ENCODE data around the gene GNB3. TPM values are rescaled to one million over a fixed set of nuclear protein-coding genes. Genes with fewer than 3 reads are reported as not detected.
"Not testable (repeated sequence)": the region's sequence is repeated elsewhere in the genome, so short reads cannot be mapped to it uniquely, and the experiment has no call there.

Gene GNB3
- total and polyA plus RNA-seq, 4 donors: 1.2 to 3.3 (median 1.7) TPM

- DNase-seq (no peak), ATAC-seq (ENCODE audit: insufficient read depth, low FRiP score) (no peak)
- H3K4me1 ChIP-seq (ENCODE audit: control insufficient read depth in 5 of 5, insufficient read depth in 5 of 5, low read length in 5 of 5): peaks cover 0 to 11% (median 2%) of the 10 kb centered on the region in 5 donors
- H3K36me3 ChIP-seq (ENCODE audit: control insufficient read depth in 4 of 4, insufficient read depth in 4 of 4, low read length in 4 of 4): peaks cover 0 to 13% (median 6%) of the 10 kb centered on the region in 4 donors
- H3K27me3 ChIP-seq (ENCODE audit: control insufficient read depth in 3 of 3, insufficient read depth in 3 of 3, low read length in 2 of 3): no peaks in the 10 kb centered on the region
- TF ChIP-seq, protein P1, sequence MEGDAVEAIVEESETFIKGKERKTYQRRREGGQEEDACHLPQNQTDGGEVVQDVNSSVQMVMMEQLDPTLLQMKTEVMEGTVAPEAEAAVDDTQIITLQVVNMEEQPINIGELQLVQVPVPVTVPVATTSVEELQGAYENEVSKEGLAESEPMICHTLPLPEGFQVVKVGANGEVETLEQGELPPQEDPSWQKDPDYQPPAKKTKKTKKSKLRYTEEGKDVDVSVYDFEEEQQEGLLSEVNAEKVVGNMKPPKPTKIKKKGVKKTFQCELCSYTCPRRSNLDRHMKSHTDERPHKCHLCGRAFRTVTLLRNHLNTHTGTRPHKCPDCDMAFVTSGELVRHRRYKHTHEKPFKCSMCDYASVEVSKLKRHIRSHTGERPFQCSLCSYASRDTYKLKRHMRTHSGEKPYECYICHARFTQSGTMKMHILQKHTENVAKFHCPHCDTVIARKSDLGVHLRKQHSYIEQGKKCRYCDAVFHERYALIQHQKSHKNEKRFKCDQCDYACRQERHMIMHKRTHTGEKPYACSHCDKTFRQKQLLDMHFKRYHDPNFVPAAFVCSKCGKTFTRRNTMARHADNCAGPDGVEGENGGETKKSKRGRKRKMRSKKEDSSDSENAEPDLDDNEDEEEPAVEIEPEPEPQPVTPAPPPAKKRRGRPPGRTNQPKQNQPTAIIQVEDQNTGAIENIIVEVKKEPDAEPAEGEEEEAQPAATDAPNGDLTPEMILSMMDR (IDR thresholded peaks at IDR 0.05; ENCODE audit: control extremely low read depth, extremely low read depth): no peak
- H3K9me3 ChIP-seq (ENCODE audit: control insufficient read depth in 4 of 4, insufficient read depth in 3 of 4, low read length in 3 of 4): no peaks in the 10 kb centered on the region
- 34 to 54% methylated on average over 8 of the region's 8 CpGs for WGBS, 2 donors
- H3K27ac ChIP-seq (ENCODE audit: low read depth in 1 of 2, low read length in 1 of 2): peak overlapping the region in 1 of 2 donors; percentile 87
- no peak overlapping the region for H3K4me3 ChIP-seq
- no peak overlapping the region for H3K9ac ChIP-seq (ENCODE audit: insufficient read depth in 1 of 2, low read length in 2 of 2)
Observed at GRCh38 chr12:6887460-6887859, 46.7 kb downstream of the GNB3 start.

GRCh38 chr12:6888360-6888759, 47.6 kb downstream of the GNB3 start:
- Histone ChIP-seq H3K27me3 (ENCODE audit: control insufficient read depth in 3 of 3, insufficient read depth in 3 of 3, low read length in 2 of 3) (no peaks in the 10 kb centered on the region), H3K9ac (ENCODE audit: insufficient read depth in 1 of 2, low read length in 2 of 2) (no peak overlapping the region), H3K27ac (ENCODE audit: low read depth in 1 of 2, low read length in 1 of 2) (no peak overlapping the region), H3K4me1 (ENCODE audit: control insufficient read depth in 5 of 5, insufficient read depth in 5 of 5, low read length in 5 of 5) (peaks cover 0 to 11% (median 2%) of the 10 kb centered on the region in 5 donors), H3K36me3 (ENCODE audit: control insufficient read depth in 4 of 4, insufficient read depth in 4 of 4, low read length in 4 of 4) (peaks cover 0 to 12% (median 6%) of the 10 kb centered on the region in 4 donors), H3K4me3 (no peak overlapping the region), H3K9me3 (ENCODE audit: control insufficient read depth in 4 of 4, insufficient read depth in 3 of 4, low read length in 3 of 4) (no peaks in the 10 kb centered on the region)
- 85 to 97% methylated on average over 2 of the region's 2 CpGs for WGBS, 2 donors
- DNase-seq: no peak
- TF ChIP-seq, protein P1 (IDR thresholded peaks at IDR 0.05; ENCODE audit: control extremely low read depth, extremely low read depth): no peak
- no peak for ATAC-seq (ENCODE audit: insufficient read depth, low FRiP score)

- not testable (repeated sequence) for H3K9me3 ChIP-seq (ENCODE audit: control insufficient read depth in 4 of 4, insufficient read depth in 3 of 4, low read length in 3 of 4); H3K27me3 ChIP-seq (ENCODE audit: control insufficient read depth in 3 of 3, insufficient read depth in 3 of 3, low read length in 2 of 3); DNase-seq; H3K27ac ChIP-seq (ENCODE audit: low read depth in 1 of 2, low read length in 1 of 2); H3K9ac ChIP-seq (ENCODE audit: insufficient read depth in 1 of 2, low read length in 2 of 2); ATAC-seq (ENCODE audit: insufficient read depth, low FRiP score); H3K4me3 ChIP-seq
- 72 to 81% methylated on average over 7 of the region's 7 CpGs for WGBS, 2 donors
- H3K4me1 ChIP-seq (ENCODE audit: control insufficient read depth in 5 of 5, insufficient read depth in 5 of 5, low read length in 5 of 5): peaks cover 0 to 11% (median 2%) of the 10 kb centered on the region in 5 donors
- peaks cover 0 to 10% (median 4%) of the 10 kb centered on the region in 4 donors for H3K36me3 ChIP-seq (ENCODE audit: control insufficient read depth in 4 of 4, insufficient read depth in 4 of 4, low read length in 4 of 4)
Observed at GRCh38 chr12:6888794-6889193, 48.1 kb downstream of the GNB3 start.

GRCh38 chr12:6889775-6890573, 49.2 kb downstream of the GNB3 start:
- peaks cover 0 to 11% (median 2%) of the 10 kb centered on the region in 5 donors for H3K4me1 ChIP-seq (ENCODE audit: control insufficient read depth in 5 of 5, insufficient read depth in 5 of 5, low read length in 5 of 5)
- H3K27ac ChIP-seq (ENCODE audit: low read depth in 1 of 2, low read length in 1 of 2): peak overlapping the region in 1 of 2 donors; percentile 84
- not testable (repeated sequence) for ATAC-seq (ENCODE audit: insufficient read depth, low FRiP score); H3K4me3 ChIP-seq; H3K9me3 ChIP-seq (ENCODE audit: control insufficient read depth in 4 of 4, insufficient read depth in 3 of 4, low read length in 3 of 4); H3K36me3 ChIP-seq (ENCODE audit: control insufficient read depth in 4 of 4, insufficient read depth in 4 of 4, low read length in 4 of 4); DNase-seq; H3K27me3 ChIP-seq (ENCODE audit: control insufficient read depth in 3 of 3, insufficient read depth in 3 of 3, low read length in 2 of 3)
- WGBS, 2 donors: 74 to 91% methylated on average over 21 of the region's 21 CpGs
- peak overlapping the region in 1 of 2 donors; percentile 80 for H3K9ac ChIP-seq (ENCODE audit: insufficient read depth in 1 of 2, low read length in 2 of 2)

Data from lung (tissue), 12 donors.